Measurements from ENCODE around the gene PTPRG. TPM values are rescaled to one million over a fixed set of nuclear protein-coding genes. Genes with fewer than 3 reads are reported as not detected.

PTPRG gene
- total RNA-seq, 1 experiment from 2014 or later = 69.3 TPM

DNA sequence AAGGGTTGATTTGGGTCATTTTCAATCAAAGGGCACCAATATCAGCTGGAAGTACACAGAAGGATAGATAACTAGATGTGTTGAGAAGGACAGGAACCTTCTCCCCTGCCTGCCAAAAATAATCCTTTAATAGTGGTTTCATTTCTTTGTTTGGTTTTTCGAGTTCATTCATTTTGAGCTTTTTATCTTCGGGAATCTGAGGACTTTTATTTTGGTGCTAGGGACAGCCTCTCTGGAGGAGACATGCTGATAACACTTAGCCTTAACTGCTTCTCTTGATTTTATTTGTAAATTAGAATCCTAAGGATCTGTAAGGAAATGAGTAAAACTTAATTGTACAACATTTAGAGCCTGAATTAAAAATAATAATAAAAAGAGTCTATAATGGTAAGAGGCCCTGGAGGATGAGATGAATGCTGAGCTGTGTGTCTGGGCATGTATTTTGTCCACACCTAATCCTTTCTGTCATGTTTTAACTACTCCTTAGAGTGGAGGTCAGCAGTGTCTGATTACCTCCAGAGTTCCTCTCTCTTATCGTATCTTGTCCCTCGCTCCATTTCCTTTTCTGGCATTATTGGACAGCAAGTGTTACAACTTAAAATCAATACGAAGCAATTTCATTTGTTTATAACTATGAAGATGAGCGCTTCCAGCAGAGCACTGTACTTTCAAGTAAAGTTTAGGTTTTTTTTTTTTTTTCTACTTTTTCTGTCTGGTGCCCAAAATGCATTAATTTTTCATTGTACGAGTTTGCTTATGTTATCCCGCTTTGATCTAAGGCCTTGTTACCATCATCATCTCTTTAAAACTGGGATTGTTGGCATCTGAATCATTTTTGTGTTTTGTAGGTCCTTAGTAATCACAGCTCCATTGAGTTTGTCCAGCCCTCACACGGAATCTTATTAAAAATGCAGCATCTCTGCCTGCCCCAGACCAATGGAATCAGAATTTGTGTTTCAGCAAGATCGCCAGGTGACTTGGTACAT, 22.8 kb downstream of the PTPRG start:
- Histone ChIP-seq H3K4me1 (ENCODE audit: insufficient read depth, low read length) (peaks cover 12% of the 10 kb centered on the region; the same call in 1 of the 2 replicates), H3K9me3 (ENCODE audit: control insufficient read depth, low read depth, low read length) (no peaks in the 10 kb centered on the region), H3K27me3 (ENCODE audit: insufficient read depth, low read length) (no peaks in the 10 kb centered on the region), H4K8ac (replicated peaks; ENCODE audit: insufficient read length, low read depth, low read length) (no peak overlapping the region), H3K14ac (ENCODE audit: insufficient read depth, low read length) (no peak overlapping the region), H3K9ac (ENCODE audit: extremely low read depth, insufficient read length, low read length) (no peak overlapping the region), H3T11ph (ENCODE audit: low read length) (no peak overlapping the region), H4K20me1 (ENCODE audit: control insufficient read depth, insufficient read depth, insufficient read length) (no peaks in the 10 kb centered on the region), H2AK5ac (ENCODE audit: insufficient read length, low read length) (no peak overlapping the region), H2BK5ac (ENCODE audit: insufficient read length, low read length) (no peak overlapping the region), H3K4ac (ENCODE audit: low read depth, low read length) (no peak overlapping the region), H2BK15ac (ENCODE audit: low read depth, low read length) (no peak overlapping the region), H4K91ac (ENCODE audit: insufficient read length, low read depth, low read length) (no peak overlapping the region), H2AFZ (ENCODE audit: low read length) (no peak overlapping the region), H3K79me2 (ENCODE audit: insufficient read depth, low read length) (peaks cover 68% of the 10 kb centered on the region), H3K56ac (ENCODE audit: insufficient read length, low read depth, low read length) (no peak overlapping the region), H2BK120ac (ENCODE audit: low read depth, low read length, poor library complexity, severe bottlenecking) (no peak overlapping the region), H4K5ac (ENCODE audit: insufficient read length, low read depth, low read length) (no peak overlapping the region), H3K27ac (ENCODE audit: insufficient read length, low read depth, low read length) (no peak overlapping the region), H2BK12ac (ENCODE audit: insufficient read length, low read depth, low read length) (no peak overlapping the region), H3K18ac (ENCODE audit: insufficient read length, low read depth, low read length) (no peak overlapping the region), H3K23me2 (ENCODE audit: insufficient read length, low read depth, low read length, poor library complexity, severe bottlenecking) (no peaks in the 10 kb centered on the region), H3K79me1 (ENCODE audit: insufficient read depth, low read depth, low read length, poor library complexity, severe bottlenecking) (peaks cover 9% of the 10 kb centered on the region), H2BK20ac (ENCODE audit: low read depth, low read length, poor library complexity, severe bottlenecking) (no peak overlapping the region), H3K23ac (ENCODE audit: insufficient read length, low read depth, low read length) (no peak overlapping the region), H3K4me2 (ENCODE audit: insufficient read depth, insufficient read length, low read length) (no peak overlapping the region)
- Mint-ChIP-seq H3K27me3 (ENCODE audit: low read depth) (no peaks in the 10 kb centered on the region), H3K27ac (0 out of 7 replicates have a peak overlapping the region, but pooled peaks of 1 of the 3 experiments have one; percentile 6), H3K4me1 (peaks cover 33 to 48% of the 10 kb centered on the region in 2 experiments), H3K36me3 (ENCODE audit: insufficient read depth in 1 of 3, low read depth in 3 of 3) (peaks cover 11 to 36% (median 18%) of the 10 kb centered on the region in 3 experiments; a peak in 6 of 7 replicates), H3K9me3 (no peaks in the 10 kb centered on the region), H3K4me3 (no peak overlapping the region)
- TF ChIP-seq, protein P1, sequence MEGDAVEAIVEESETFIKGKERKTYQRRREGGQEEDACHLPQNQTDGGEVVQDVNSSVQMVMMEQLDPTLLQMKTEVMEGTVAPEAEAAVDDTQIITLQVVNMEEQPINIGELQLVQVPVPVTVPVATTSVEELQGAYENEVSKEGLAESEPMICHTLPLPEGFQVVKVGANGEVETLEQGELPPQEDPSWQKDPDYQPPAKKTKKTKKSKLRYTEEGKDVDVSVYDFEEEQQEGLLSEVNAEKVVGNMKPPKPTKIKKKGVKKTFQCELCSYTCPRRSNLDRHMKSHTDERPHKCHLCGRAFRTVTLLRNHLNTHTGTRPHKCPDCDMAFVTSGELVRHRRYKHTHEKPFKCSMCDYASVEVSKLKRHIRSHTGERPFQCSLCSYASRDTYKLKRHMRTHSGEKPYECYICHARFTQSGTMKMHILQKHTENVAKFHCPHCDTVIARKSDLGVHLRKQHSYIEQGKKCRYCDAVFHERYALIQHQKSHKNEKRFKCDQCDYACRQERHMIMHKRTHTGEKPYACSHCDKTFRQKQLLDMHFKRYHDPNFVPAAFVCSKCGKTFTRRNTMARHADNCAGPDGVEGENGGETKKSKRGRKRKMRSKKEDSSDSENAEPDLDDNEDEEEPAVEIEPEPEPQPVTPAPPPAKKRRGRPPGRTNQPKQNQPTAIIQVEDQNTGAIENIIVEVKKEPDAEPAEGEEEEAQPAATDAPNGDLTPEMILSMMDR (conservative IDR thresholded peaks at IDR 0.05) = no peak
- WGBS (ENCODE audit: extremely low coverage, insufficient read length, low lambda C conversion rate) = no CpG with 5 or more reads among the region's 10 CpGs
- DNase-seq = no peak
